Nucleus accumbens (tissue), 56 donors: Measurements from ENCODE around the gene KCNC1.

Experiments used
- DNase-seq, 56 donors: peaks; one replicate each; lab custom pipeline; 2025; lab: John Stamatoyannopoulos, UW

Gene KCNC1

GRCh38 chr11:17714356-17714854 is 20.2 kb upstream of the KCNC1 start:
- DNase-seq: no peak

- DNase-seq: no peak
Observed at GRCh38 chr11:17714870-17715269, 19.7 kb upstream of the KCNC1 start.

- no peak for DNase-seq
Observed at GRCh38 chr11:17716807-17717206, 17.8 kb upstream of the KCNC1 start.

- no peak for DNase-seq
Observed at GRCh38 chr11:17718015-17718414, 16.6 kb upstream of the KCNC1 start.

GRCh38 chr11:17718510-17718962 is 16.0 kb upstream of the KCNC1 start:
- no peak for DNase-seq

GRCh38 chr11:17719028-17719937 is 15.3 kb upstream of the KCNC1 start, which contains the start of gene MYOD1:
MYOD1 (plus strand) TSS chr11:17719571; CDS start chr11:17719783, 212 bp downstream.
- no peak for DNase-seq

- DNase-seq: no peak
Observed at GRCh38 chr11:17719938-17720795, 14.4 kb upstream of the KCNC1 start.

- DNase-seq: no peak
Observed at GRCh38 chr11:17720796-17721171, 13.8 kb upstream of the KCNC1 start.

GRCh38 chr11:17721242-17721999 is 13.2 kb upstream of the KCNC1 start:
- no peak for DNase-seq

GRCh38 chr11:17722000-17722643 is 12.5 kb upstream of the KCNC1 start:
- DNase-seq: no peak

GRCh38 chr11:17724020-17724908 is 10.3 kb upstream of the KCNC1 start:
- DNase-seq: no peak

- DNase-seq: no peak
Observed at GRCh38 chr11:17725174-17725573, 9.4 kb upstream of the KCNC1 start.

- DNase-seq: no peak
Observed at GRCh38 chr11:17730137-17730536, 4.4 kb upstream of the KCNC1 start.

GRCh38 chr11:17730608-17731462 is 3.7 kb upstream of the KCNC1 start:
- DNase-seq: peak in 54 of 56 donors; percentile 14 to 89 (median 71)

GRCh38 chr11:17733261-17733660 is 1.3 kb upstream of the KCNC1 start:
- DNase-seq: no peak

- DNase-seq: peak in 25 of 56 donors; percentile 11 to 58 (median 32)
Observed at GRCh38 chr11:17734986-17735817, 621 bp downstream of the KCNC1 start.
